Stimulated activated naive CD8-positive, alpha-beta T cell treated with anti-CD3 and anti-CD28 coated beads, Interleukin-15, amount 100 ng/mL, for 72 hours (primary cell): ENCODE data around the gene APOBEC3H.
A peak's percentile ranks its signal among the peaks of the same experiment; 100 is the strongest.

Experiments
- ATAC-seq: fragments of 150-1000 bp; cut with Tn5 transposase; 2 replicates; pipeline ENCODE4 v1.10.0; 2021; ENCODE audit warnings: mild to moderate bottlenecking, moderate library complexity
- DNase-seq, 2 donors: peaks; one replicate each; pipeline ENCODE4 v3.0.0; 2021 to 2022
- H3K27ac Mint-ChIP-seq, 2 donors: one replicate each; pipeline ENCODE4 v1.8.0; 2022; ENCODE audit warnings: mild to moderate bottlenecking in 2 of 2, mixed read lengths in 2 of 2, moderate library complexity in 2 of 2
- H3K27me3 Mint-ChIP-seq: one replicate; pipeline ENCODE4 v1.8.0; 2022; ENCODE audit warnings: mixed read lengths
- H3K4me1 Mint-ChIP-seq: one replicate; pipeline ENCODE4 v1.8.0; 2022; ENCODE audit warnings: mild to moderate bottlenecking, mixed read lengths
- H3K4me3 Mint-ChIP-seq, 2 donors: one replicate each; pipeline ENCODE4 v1.8.0; 2022; ENCODE audit warnings: mild to moderate bottlenecking in 2 of 2, mixed read lengths in 2 of 2, moderate library complexity in 1 of 2
- H3K9me3 Mint-ChIP-seq, 2 donors: one replicate each; pipeline ENCODE4 v1.8.0; 2022; ENCODE audit warnings: mixed read lengths in 2 of 2

The APOBEC3H gene

DNA sequence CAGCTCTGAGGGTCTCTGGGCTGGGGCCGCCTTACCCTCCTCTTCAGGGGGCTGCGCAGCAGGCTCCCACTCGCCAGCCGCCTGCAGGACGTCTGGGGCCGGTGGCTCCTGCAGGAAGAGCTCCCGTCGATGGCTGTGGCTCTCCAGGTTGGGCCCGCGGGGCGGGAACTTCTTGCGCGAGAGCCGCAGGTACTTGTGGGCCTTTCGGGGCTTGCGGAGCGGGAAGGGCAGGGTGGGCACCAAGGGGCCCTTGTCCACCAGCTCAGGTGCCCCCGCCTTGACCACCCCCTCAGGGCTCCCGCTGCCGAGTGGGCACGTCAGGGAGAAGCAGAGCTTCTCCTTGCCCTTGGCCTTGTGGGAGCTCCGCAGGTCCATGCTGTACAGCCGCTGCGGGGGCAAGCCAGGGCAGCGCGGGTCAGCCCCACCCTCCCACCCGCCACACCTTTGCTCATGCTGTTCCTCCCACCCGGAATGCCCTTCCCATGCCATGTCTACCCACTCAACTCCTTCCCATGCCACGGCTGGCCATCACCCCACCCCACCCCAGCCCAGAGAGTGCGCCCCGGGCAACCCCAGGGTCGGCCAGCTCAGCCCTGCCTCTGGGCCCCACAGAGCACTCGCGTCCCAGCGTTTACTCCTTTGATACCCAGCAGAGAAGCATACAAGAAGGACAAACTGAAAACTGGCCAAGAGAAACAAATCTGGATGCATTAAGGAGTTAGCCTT is 37.5 kb downstream of the APOBEC3H start:
- peaks cover 9% of the 10 kb centered on the region for H3K4me1 Mint-ChIP-seq
- no peak for ATAC-seq
- no peaks in the 10 kb centered on the region for H3K27me3 Mint-ChIP-seq
- H3K9me3 Mint-ChIP-seq: no peaks in the 10 kb centered on the region
- no peak for DNase-seq
- H3K4me3 Mint-ChIP-seq: no peak overlapping the region
- H3K27ac Mint-ChIP-seq: peak overlapping the region in 1 of 2 donors; percentile 25

GRCh38 chr22:39135092-39135896 is 38.2 kb downstream of the APOBEC3H start:
- ATAC-seq (peak; percentile 77), DNase-seq (peak; percentile 46 to 50)
- H3K9me3 Mint-ChIP-seq: no peaks in the 10 kb centered on the region
- peak overlapping the region; percentile 25 to 34 for H3K27ac Mint-ChIP-seq
- peaks cover 9% of the 10 kb centered on the region for H3K4me1 Mint-ChIP-seq
- no peaks in the 10 kb centered on the region for H3K27me3 Mint-ChIP-seq
- no peak overlapping the region for H3K4me3 Mint-ChIP-seq

DNA sequence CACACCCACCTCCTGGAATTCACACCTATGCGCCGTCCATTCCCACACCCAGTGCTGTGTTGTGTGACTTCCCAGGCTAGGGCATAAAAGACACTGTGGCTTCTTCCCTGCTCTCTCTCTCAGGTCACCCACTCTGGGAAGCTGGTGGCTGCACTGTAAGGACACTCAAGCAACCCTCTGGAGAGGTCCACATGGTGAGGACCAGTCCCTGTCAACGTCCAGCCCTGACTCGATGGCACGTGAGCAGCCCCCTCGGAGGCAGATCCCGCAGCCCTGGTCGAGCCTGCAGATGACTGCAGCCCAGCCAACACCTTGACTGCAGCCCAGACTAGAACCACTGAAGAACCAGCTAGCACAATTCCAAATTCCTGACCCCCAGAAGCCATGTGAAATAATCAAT is 39.3 kb downstream of the APOBEC3H start:
- no peak for DNase-seq
- H3K27me3 Mint-ChIP-seq: no peaks in the 10 kb centered on the region
- H3K27ac Mint-ChIP-seq: peak overlapping the region in 1 of 2 donors; percentile 10
- ATAC-seq: no peak
- H3K9me3 Mint-ChIP-seq: no peaks in the 10 kb centered on the region
- peaks cover 9% of the 10 kb centered on the region for H3K4me1 Mint-ChIP-seq
- no peak overlapping the region for H3K4me3 Mint-ChIP-seq

DNA sequence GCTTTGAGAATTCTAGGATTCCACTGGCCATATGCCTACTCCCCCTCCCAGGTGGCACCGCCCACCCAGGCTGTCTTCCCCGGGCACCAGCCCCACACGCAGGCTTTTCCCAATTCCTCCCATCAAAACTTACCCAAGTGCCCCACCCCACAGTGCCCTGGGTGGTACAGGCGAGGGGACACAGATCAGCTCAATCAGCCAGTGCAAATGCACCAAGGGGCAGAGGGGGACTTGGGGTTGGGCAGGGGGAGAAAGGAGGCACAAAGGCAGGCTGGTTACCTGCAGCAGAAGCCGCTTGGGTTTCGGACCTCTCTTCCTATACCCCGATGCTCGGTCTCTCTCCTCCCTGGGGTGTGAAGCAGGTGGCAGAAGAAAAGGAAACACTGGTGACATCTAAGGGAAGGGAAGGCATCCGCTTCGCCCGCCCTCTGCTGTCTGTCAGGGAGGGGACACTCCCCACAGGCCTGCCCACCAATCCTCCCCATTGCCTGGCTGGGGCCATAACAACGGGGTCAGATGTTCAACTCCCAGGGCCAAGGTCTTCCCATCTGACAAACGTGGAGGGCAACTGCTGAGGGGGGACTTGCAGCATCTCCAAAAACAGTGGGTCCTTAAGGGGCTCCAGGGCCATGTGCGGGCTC is 41.4 kb downstream of the APOBEC3H start:
- H3K27ac Mint-ChIP-seq: no peak overlapping the region
- H3K4me1 Mint-ChIP-seq: peaks cover 9% of the 10 kb centered on the region
- no peaks in the 10 kb centered on the region for H3K9me3 Mint-ChIP-seq
- ATAC-seq (no peak), DNase-seq (no peak)
- H3K27me3 Mint-ChIP-seq: no peaks in the 10 kb centered on the region
- H3K4me3 Mint-ChIP-seq: no peak overlapping the region

- H3K27ac Mint-ChIP-seq: no peak overlapping the region
- H3K9me3 Mint-ChIP-seq: no peaks in the 10 kb centered on the region
- H3K4me3 Mint-ChIP-seq: no peak overlapping the region
These were observed 42.9 kb downstream of the APOBEC3H start for GRCh38 chr22:39139933-39140332.

DNA sequence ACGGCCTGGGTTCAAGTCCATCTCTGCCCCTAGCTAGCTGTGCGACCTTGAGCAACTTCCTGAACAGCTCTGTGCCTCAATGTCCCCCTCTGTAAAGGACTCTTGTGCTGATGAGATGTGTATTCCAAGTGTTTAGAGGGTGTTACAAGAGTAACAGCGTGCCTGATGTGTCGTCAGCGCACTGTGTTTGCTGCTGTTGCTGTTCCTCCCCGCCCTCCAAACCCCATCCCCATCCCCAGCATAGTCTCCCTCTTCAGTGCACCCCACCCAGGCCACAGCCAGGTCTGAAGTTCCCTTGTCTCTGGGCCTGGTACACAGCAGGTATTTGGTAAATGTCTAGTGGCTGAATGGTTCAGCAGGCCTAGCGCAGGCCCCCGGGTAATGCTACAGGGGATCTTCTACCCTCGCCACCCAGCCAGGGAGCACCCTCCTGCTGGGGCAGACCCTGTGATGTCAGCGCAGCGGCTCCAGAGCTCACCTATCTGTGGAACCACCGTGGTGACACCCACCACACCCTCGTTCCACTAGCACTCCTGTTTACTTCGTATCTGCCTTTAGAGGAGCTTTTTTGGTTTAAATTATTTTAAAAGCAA is 45.1 kb downstream of the APOBEC3H start:
- no peaks in the 10 kb centered on the region for H3K27me3 Mint-ChIP-seq
- ATAC-seq: no peak
- H3K27ac Mint-ChIP-seq: no peak overlapping the region
- H3K4me1 Mint-ChIP-seq: peaks cover 32% of the 10 kb centered on the region
- no peak overlapping the region for H3K4me3 Mint-ChIP-seq
- no peak for DNase-seq
- no peaks in the 10 kb centered on the region for H3K9me3 Mint-ChIP-seq

More at GRCh38 chr22:39139933-39140332, 42.9 kb downstream of the APOBEC3H start:
- no peaks in the 10 kb centered on the region for H3K27me3 Mint-ChIP-seq
- DNase-seq (no peak), ATAC-seq (no peak)
- peaks cover 21% of the 10 kb centered on the region for H3K4me1 Mint-ChIP-seq

- peak; percentile 60 for ATAC-seq
These were observed 47.2 kb downstream of the APOBEC3H start for GRCh38 chr22:39144101-39144767.

DNA sequence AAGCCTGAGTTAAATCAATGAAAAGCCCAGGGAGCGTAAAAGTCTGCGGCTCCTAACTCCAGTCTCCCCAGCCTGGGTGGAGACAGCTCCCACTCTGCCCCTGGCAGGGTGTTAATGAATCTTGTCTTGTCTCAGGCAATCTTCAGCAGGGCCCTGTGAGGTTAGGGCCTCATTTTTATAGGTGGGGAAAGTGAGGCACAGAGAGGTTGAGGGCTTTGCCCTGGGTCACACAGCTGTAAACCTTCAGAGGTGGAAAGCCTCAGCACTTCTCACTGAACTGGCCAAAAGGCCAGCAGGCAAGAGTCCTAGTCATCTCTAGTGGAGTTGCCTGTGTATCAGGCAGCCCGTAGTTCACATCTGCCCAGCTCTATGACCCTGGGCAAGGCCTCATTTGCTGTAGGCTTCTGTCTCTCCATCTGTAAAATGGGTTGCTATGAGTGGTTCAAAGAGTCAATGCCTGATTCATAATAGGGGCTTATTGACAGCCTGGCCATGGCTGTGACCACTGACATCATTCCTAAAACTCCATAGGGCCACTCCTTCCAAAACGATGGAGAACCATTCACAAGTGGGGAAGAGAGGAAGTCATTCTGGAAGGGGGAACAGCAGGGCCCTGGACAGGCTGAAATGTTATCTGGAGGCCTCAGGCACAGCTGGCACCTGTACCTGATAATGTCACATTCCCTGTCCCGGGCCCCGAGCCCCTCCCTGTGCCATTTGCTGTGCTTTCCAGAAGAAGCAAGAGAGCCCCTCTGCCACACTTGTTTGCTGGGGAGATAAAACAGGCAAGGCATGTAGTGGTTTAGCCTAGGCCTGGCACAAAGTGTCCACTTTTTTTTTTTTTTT is 49.4 kb downstream of the APOBEC3H start:
- no peak for ATAC-seq
- no peak for DNase-seq
- Mint-ChIP-seq H3K27ac (peak overlapping the region in 1 of 2 donors; percentile 82), H3K27me3 (no peaks in the 10 kb centered on the region), H3K4me3 (peak overlapping the region; percentile 84 to 85), H3K4me1 (peaks cover 64% of the 10 kb centered on the region), H3K9me3 (no peaks in the 10 kb centered on the region)

More at GRCh38 chr22:39144101-39144767, 47.2 kb downstream of the APOBEC3H start:
- no peaks in the 10 kb centered on the region for H3K9me3 Mint-ChIP-seq
- peak overlapping the region; percentile 86 to 93 for H3K4me3 Mint-ChIP-seq
- peak overlapping the region; percentile 74 to 89 for H3K27ac Mint-ChIP-seq
- peak; percentile 48 to 64 for DNase-seq
- no peaks in the 10 kb centered on the region for H3K27me3 Mint-ChIP-seq
- H3K4me1 Mint-ChIP-seq: peaks cover 41% of the 10 kb centered on the region

- DNase-seq (no peak), ATAC-seq (no peak)
- Mint-ChIP-seq H3K27me3 (no peaks in the 10 kb centered on the region), H3K4me1 (peaks cover 68% of the 10 kb centered on the region), H3K4me3 (no peak overlapping the region), H3K9me3 (no peaks in the 10 kb centered on the region), H3K27ac (peak overlapping the region in 1 of 2 donors; percentile 77)
These were observed 50.4 kb downstream of the APOBEC3H start for GRCh38 chr22:39147335-39148025.

GRCh38 chr22:39148026-39148726 is 51.1 kb downstream of the APOBEC3H start:
- DNase-seq (no peak), ATAC-seq (no peak)
- Mint-ChIP-seq H3K4me3 (peak overlapping the region in 1 of 2 donors; percentile 44), H3K27ac (peak overlapping the region; percentile 34 to 77), H3K9me3 (no peaks in the 10 kb centered on the region), H3K4me1 (peaks cover 70% of the 10 kb centered on the region), H3K27me3 (peaks cover 2% of the 10 kb centered on the region)

- Mint-ChIP-seq H3K4me3 (peak overlapping the region; percentile 32 to 44), H3K27ac (peak overlapping the region in 1 of 2 donors; percentile 38), H3K27me3 (peaks cover 10% of the 10 kb centered on the region), H3K9me3 (no peaks in the 10 kb centered on the region), H3K4me1 (peaks cover 73% of the 10 kb centered on the region)
- peak; percentile 30 for ATAC-seq
- DNase-seq: peak in 1 of 2 donors; percentile 64
These were observed 51.9 kb downstream of the APOBEC3H start for GRCh38 chr22:39148727-39149535.

DNA sequence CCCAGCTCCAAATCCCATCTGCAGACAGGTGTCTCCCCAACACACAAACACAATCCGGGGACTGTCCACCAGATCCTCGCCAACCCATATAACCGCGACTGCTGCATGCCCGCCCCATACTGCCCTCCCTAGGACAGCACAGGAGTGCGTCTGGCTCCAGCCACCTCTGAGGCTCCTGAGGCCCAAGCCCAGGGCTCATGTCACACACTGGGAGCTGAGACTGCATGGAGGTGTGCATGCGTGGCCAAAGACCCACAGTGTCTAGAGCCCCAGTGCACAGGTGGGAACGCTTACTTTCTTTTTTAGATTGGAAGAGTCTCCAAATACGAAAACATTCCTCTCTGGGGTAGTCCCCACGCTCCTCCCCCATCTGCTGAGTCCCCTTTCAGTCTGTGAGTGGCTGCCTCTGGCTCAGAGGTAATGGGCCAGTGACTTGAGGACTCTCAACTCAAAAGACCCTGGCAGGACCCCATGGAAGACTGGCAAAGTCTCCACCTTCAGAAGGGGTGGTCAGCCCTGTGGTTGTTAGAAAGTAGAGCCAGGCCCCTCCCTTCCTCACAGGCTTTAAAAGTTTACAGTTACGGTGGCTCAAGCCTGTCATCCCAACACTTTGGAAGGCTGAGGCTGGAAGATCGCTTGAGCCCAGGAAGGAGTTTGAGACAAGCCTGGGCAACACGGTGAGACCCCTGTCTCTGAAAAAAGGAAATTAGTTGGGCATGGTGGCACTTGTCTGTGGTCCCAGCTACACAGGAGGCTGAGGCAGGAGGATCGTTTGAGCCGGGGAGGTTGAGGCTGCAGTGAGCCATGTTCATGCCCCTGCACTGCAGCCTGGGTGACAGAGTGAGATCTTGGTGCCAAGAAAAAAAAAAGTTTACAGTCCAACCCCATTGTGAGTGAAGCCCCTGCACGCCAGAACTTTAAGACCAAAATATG is 53.1 kb downstream of the APOBEC3H start:
- peaks cover 64% of the 10 kb centered on the region for H3K4me1 Mint-ChIP-seq
- peaks cover 20% of the 10 kb centered on the region for H3K27me3 Mint-ChIP-seq
- no peak for DNase-seq
- no peaks in the 10 kb centered on the region for H3K9me3 Mint-ChIP-seq
- peak overlapping the region; percentile 49 to 65 for H3K4me3 Mint-ChIP-seq
- ATAC-seq: no peak
- no peak overlapping the region for H3K27ac Mint-ChIP-seq
